BLaER1 treated with 17β-estradiol and CSF1 and Interleukin-3, amounts not matched to agents 10 nM and 100 nM (cell line): ENCODE data around the gene MORN3.

ENCODE experiments used
- H3K27ac ChIP-seq, 11 experiments: shearing (Covaris generic); formaldehyde crosslinking; 2 replicates each; pipeline ENCODE4 v1.8.1; 2022
- H3K27me3 ChIP-seq, 11 experiments: shearing (Covaris generic); formaldehyde crosslinking; 2 replicates each; pipeline ENCODE4 v1.8.1; 2022
- H3K36me3 ChIP-seq, 11 experiments: shearing (Covaris generic); formaldehyde crosslinking; 2 replicates each; pipeline ENCODE4 v1.8.1; 2022
- H3K4me1 ChIP-seq, 10 experiments: shearing (Covaris generic); formaldehyde crosslinking; 2 replicates each; pipeline ENCODE4 v1.8.1; 2022
- H3K4me2 ChIP-seq, 11 experiments: shearing (Covaris generic); formaldehyde crosslinking; 2 replicates each; pipeline ENCODE4 v1.8.1; 2022
- H3K4me3 ChIP-seq, 10 experiments: shearing (Covaris generic); formaldehyde crosslinking; 2 replicates each; pipeline ENCODE4 v1.8.1; 2022
- H3K9ac ChIP-seq, 11 experiments: shearing (Covaris generic); formaldehyde crosslinking; 2 replicates each; pipeline ENCODE4 v1.8.1; 2022
- H3K9me3 ChIP-seq, 11 experiments: shearing (Covaris generic); formaldehyde crosslinking; replicated peaks in 1 of 11; 2 replicates each; pipeline ENCODE4 v1.8.1; 2022
- H4K20me1 ChIP-seq, 11 experiments: shearing (Covaris generic); formaldehyde crosslinking; 2 replicates each; pipeline ENCODE4 v1.8.1; 2022
- Cebpa-rat ChIP-seq, 11 experiments: shearing (Covaris generic); IDR thresholded peaks; 2 replicates each; pipeline ENCODE4 v1.8.1; 2022

Gene MORN3

DNA sequence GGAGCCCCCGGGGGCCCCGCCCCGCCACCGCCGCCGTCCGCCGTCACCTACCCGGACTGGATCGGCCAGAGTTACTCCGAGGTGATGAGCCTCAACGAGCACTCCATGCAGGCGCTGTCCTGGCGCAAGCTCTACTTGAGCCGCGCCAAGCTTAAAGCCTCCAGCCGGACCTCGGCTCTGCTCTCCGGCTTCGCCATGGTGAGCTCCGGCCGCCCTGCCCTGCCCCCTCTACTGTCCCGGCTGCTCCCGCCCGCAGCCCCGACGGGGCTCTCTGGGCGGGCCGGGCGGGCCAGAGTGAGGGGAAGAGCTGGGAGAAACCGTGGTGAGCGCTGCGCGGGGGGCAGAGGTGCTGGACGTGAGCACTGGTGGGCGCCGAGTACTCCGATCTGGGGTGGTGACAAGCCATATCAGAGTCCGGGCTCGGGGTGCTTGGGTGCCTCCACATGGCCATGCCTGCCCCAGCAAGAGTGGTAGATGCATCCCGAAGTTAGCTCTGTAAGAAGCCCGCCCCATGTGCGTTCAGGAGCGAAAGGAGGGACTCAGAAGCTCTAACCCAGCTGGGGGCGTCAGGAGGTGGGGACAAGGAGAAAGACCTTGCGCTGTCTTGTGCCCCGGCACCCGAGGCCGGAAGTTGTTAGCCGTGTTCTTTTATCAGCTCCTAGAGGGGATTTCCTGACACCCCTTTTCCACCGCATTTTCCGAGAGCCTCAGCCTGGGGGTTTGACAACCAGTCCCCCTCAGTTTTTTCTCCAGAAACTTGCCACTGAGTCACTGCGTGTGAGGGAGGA, 42.4 kb downstream of the MORN3 start:
- H3K9ac ChIP-seq: peak overlapping the region; percentile 84 to 97 (median 93)
- peaks cover 52 to 59% (median 56%) of the 10 kb centered on the region in 10 experiments for H3K4me1 ChIP-seq
- no peak for TF ChIP-seq Cebpa-rat (IDR thresholded peaks at IDR 0.05)
- H3K27me3 ChIP-seq: no peaks in the 10 kb centered on the region
- peak overlapping the region; percentile 71 to 89 (median 80) for H3K4me3 ChIP-seq
- peak overlapping the region; percentile 86 to 99 (median 95) for H3K4me2 ChIP-seq
- H4K20me1 ChIP-seq: peaks cover 0 to 34% (median 13%) of the 10 kb centered on the region in 11 experiments; a peak in 17 of 22 replicates
- H3K9me3 ChIP-seq: no peaks in the 10 kb centered on the region
- peaks cover 0 to 21% (median 14%) of the 10 kb centered on the region in 11 experiments; a peak in 15 of 22 replicates for H3K36me3 ChIP-seq
- H3K27ac ChIP-seq: peak overlapping the region; percentile 55 to 96 (median 94); a peak in 21 of 22 replicates

DNA sequence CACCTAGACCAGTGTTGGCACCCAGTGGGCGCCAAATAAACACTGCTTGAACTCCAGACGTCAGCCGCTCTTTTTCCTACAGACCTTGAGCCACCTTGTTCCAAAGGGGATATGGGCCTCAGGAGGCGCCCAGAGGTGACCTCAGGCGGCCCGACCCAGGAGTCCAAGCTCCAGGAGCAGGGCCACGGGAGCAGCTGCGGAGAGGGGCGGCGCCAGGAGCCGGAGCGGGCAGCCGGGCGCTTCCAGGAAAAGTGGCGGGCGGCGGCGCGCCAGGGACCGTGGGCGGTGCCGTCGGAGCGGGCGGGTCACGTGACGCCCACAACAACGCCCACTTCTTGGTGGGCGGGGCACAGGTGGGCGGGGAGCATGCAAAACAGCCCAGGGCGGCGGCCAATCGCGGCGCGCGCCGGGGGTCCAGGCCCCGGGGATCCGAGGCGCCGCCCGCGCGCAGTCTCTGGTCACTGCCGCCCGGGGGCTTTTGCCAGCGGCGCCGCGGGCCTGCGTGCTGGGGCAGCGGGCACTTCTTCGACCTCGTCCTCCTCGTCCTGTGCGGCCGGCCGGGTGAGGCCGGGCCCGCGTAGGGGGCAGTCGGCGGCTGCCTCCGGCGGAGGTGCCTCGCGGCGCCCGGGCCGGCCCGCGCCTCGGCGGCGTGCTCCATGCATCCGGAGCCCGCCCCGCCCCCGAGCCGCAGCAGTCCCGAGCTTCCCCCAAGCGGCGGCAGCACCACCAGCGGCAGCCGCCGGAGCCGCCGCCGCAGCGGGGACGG, 43.2 kb downstream of the MORN3 start, which contains the start of gene ORAI1:
Gene ORAI1, plus strand, starts transcription at position 444 of the 766 bp plus-strand sequence.
- TF ChIP-seq Cebpa-rat (IDR thresholded peaks at IDR 0.05): no peak
- H3K4me1 ChIP-seq: peaks cover 44 to 51% (median 49%) of the 10 kb centered on the region in 10 experiments
- peak within 1 kb of the TSS; percentile 86 to 99 (median 95) for H3K4me2 ChIP-seq
- H3K36me3 ChIP-seq: peaks cover 0 to 13% (median 10%) of the 10 kb centered on the region in 11 experiments; a peak in 15 of 22 replicates
- no peaks in the 10 kb centered on the region for H3K27me3 ChIP-seq
- peak within 1 kb of the TSS; percentile 84 to 97 (median 93) for H3K9ac ChIP-seq
- no peaks in the 10 kb centered on the region for H3K9me3 ChIP-seq
- peak within 1 kb of the TSS; percentile 55 to 96 (median 94); a peak in 21 of 22 replicates for H3K27ac ChIP-seq
- peak within 1 kb of the TSS; percentile 71 to 89 (median 80) for H3K4me3 ChIP-seq
- H4K20me1 ChIP-seq: peaks cover 0 to 26% (median 8%) of the 10 kb centered on the region in 11 experiments; a peak in 12 of 22 replicates

DNA sequence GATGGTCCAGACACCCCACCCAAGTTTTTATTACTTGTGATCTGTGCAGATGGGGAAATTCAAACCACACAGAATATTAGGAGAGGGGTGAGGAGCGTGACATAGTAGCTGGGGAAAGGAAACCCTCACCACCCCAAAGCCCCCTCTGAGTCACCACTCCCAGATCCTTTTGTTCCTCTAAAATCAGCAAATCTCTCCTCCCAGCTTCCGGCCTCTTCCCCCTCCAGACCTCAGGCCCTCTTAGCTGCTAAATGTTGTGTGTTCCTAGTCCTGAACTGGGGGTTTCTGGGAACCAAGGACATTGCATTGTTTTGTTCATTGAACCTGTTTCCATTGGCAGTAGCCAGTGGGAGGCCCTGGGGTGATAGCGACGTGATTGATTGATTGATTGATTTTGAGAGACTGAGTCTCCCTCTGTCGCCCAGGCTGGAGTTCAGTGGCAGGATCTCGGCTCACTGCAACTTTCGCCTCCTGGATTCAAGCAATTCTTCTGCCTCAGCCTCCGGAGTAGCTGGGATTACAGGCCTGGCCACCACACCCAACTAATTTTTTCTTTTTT, 49.0 kb downstream of the MORN3 start:
- H3K4me2 ChIP-seq: peak overlapping the region in 5 of 11 experiments; percentile 40 to 75 (median 59); a peak in 11 of 22 replicates
- no peaks in the 10 kb centered on the region for H3K27me3 ChIP-seq
- no peaks in the 10 kb centered on the region for H4K20me1 ChIP-seq
- H3K4me3 ChIP-seq: no peak overlapping the region
- TF ChIP-seq Cebpa-rat (IDR thresholded peaks at IDR 0.05): no peak
- no peak overlapping the region for H3K27ac ChIP-seq
- H3K9ac ChIP-seq: peak overlapping the region in 1 of 11 experiments; percentile 15; a peak in 1 of 22 replicates
- H3K4me1 ChIP-seq: peaks cover 12 to 42% (median 28%) of the 10 kb centered on the region in 10 experiments
- no peaks in the 10 kb centered on the region for H3K9me3 ChIP-seq
- no peaks in the 10 kb centered on the region for H3K36me3 ChIP-seq

DNA sequence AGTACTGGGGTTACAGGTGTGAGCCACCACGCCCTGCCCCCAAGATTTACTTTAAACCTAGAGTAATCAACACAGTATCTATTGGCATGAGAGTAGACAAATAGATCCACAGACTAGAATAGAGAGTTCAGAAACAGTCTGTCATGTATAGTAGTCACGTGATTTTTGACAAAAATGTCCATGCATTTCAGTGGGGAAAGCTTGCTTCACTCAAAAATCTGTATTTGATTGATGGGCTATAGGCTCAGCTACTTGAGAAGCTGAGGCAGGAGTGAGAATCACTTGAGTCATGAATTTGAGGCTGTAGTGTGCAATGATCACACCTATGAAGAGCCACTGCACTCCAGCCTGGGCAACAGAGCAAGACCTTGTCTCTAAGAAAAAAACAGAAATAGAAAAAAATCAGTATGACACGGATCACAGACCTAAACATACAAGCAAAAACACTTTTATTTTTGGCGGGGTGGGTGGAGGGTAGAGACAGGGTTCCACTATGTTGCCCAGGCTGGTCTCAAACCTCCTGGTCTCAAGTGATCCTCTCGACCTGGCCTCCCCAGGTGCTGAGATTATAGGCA, 50.7 kb downstream of the MORN3 start:
- H3K9ac ChIP-seq: no peak overlapping the region
- no peak for TF ChIP-seq Cebpa-rat (IDR thresholded peaks at IDR 0.05)
- no peaks in the 10 kb centered on the region for H3K27me3 ChIP-seq
- H3K9me3 ChIP-seq: peaks cover 0 to 6% (median 0%) of the 10 kb centered on the region in 11 experiments; a peak in 4 of 22 replicates
- H3K4me2 ChIP-seq: peak overlapping the region in 5 of 11 experiments; percentile 2 to 46 (median 30); a peak in 8 of 22 replicates
- no peaks in the 10 kb centered on the region for H3K36me3 ChIP-seq
- peaks cover 6 to 39% (median 25%) of the 10 kb centered on the region in 10 experiments for H3K4me1 ChIP-seq
- H4K20me1 ChIP-seq: no peaks in the 10 kb centered on the region
- no peak overlapping the region for H3K4me3 ChIP-seq
- no peak overlapping the region for H3K27ac ChIP-seq

DNA sequence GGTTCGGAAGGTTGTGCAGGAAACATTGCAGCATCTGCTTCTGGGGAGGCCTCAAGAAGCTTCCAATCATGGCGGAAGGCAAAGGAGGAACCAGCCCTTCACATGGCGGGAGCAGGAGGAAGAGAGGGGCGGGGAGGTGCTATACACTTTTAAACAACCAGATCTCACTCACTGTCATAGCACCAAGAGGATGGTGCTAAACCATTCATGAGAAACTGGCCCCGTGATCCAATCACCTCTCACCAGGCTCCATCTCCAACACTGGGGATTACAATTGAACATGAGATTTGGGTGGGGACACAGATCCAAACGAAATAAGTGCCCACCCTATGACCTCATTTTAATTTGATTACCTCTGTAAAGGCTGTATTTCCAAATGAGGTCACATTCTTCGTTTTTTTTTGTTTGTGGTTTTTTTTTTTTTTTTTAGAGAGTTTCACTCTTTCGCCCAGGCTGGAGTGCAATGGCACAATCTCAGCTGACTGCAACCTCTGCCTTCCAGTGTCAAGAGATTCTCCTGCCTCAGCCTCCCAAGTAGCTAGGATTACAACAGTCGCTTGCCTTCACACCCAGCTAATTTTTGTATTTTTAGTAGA, 54.5 kb downstream of the MORN3 start:
- H3K36me3 ChIP-seq: no peaks in the 10 kb centered on the region
- no peaks in the 10 kb centered on the region for H3K27me3 ChIP-seq
- H3K27ac ChIP-seq: no peak overlapping the region
- H3K4me3 ChIP-seq: no peak overlapping the region
- peaks cover 2 to 34% (median 20%) of the 10 kb centered on the region in 10 experiments for H3K4me1 ChIP-seq
- H3K4me2 ChIP-seq: peak overlapping the region in 2 of 11 experiments; percentile 12 to 13; a peak in 4 of 22 replicates
- TF ChIP-seq Cebpa-rat (IDR thresholded peaks at IDR 0.05): no peak; a peak in 1 of 22 replicates
- H4K20me1 ChIP-seq: no peaks in the 10 kb centered on the region
- H3K9ac ChIP-seq: no peak overlapping the region
- peaks cover 0 to 6% (median 0%) of the 10 kb centered on the region in 11 experiments; a peak in 4 of 22 replicates for H3K9me3 ChIP-seq

DNA sequence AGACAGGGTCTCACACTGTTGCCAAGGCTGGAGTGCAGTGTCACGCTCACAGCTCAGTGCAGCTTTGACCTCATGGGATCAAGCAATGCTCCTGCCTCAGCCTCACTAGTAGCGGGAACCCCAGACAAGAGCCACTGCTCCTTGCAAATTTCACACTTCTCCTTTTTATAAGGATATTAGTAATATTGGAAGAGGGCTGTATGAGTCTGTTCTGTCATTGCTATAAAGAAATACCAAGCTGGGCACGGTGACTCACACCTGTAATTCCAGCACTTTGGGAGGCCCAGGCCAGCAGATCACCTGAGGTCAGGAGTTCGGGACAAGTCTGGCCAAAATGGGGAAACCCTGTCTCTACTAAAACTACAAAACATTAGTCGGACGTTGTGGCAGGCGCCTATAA, 56.0 kb downstream of the MORN3 start:
- no peak overlapping the region for H3K4me3 ChIP-seq
- TF ChIP-seq Cebpa-rat (IDR thresholded peaks at IDR 0.05): no peak
- no peaks in the 10 kb centered on the region for H3K27me3 ChIP-seq
- peaks cover 0 to 6% (median 0%) of the 10 kb centered on the region in 11 experiments; a peak in 4 of 22 replicates for H3K9me3 ChIP-seq
- H3K4me2 ChIP-seq: peak overlapping the region in 3 of 11 experiments; percentile 3 to 62 (median 45); a peak in 4 of 22 replicates
- H3K4me1 ChIP-seq: peaks cover 0 to 27% (median 10%) of the 10 kb centered on the region in 10 experiments; a peak in 14 of 20 replicates
- no peaks in the 10 kb centered on the region for H3K36me3 ChIP-seq
- H3K27ac ChIP-seq: no peak overlapping the region
- H4K20me1 ChIP-seq: no peaks in the 10 kb centered on the region
- H3K9ac ChIP-seq: no peak overlapping the region

DNA sequence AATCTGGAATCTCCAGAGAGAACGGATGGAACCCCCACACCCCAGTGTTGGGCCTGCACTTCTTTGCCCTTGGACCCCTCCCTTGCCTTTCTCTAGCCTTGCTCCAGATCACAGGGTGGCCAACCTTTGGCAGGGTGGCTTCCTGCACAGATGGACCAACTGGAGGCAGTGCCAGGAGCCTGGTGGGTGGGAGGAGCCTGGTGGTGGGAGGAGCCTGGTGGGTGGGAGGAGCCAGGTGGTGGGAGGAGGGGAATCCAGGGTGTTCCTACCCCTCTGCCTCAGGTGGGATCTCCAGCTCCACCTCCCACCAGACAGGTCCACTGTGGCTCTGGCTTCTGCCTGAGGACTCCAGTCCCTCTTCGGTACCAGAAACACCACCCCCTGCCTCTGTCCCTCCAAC, 58.1 kb downstream of the MORN3 start:
- H3K27ac ChIP-seq: no peak overlapping the region
- no peak overlapping the region for H3K4me3 ChIP-seq
- no peak overlapping the region for H3K9ac ChIP-seq
- no peak for TF ChIP-seq Cebpa-rat (IDR thresholded peaks at IDR 0.05)
- H3K4me2 ChIP-seq: no peak overlapping the region
- H3K27me3 ChIP-seq: no peaks in the 10 kb centered on the region
- H4K20me1 ChIP-seq: no peaks in the 10 kb centered on the region
- peaks cover 0 to 23% (median 7%) of the 10 kb centered on the region in 10 experiments; a peak in 12 of 20 replicates for H3K4me1 ChIP-seq
- H3K36me3 ChIP-seq: no peaks in the 10 kb centered on the region
- peaks cover 0 to 6% (median 0%) of the 10 kb centered on the region in 11 experiments; a peak in 4 of 22 replicates for H3K9me3 ChIP-seq
